Smooth muscle cell (in vitro differentiated cells): ENCODE data around the gene AOC1. TPM values are rescaled to one million over a fixed set of nuclear protein-coding genes. Genes with fewer than 3 reads are reported as not detected.
"Not testable (repeated sequence)": the region's sequence is repeated elsewhere in the genome, so short reads cannot be mapped to it uniquely, and the experiment has no call there.

Source experiments
- DNase-seq: peaks from one replicate; lab custom pipeline; 2025; ENCODE audit not compliant: unreplicated experiment; lab: John Stamatoyannopoulos, UW
- H2AFZ ChIP-seq: fragments of 200-600 bp; sonication (generic); 2 replicates; pipeline ENCODE4 v1.6.0; 2016; ENCODE audit warnings: antibody characterized with exemption, low read depth, mild to moderate bottlenecking
- H3F3A ChIP-seq: fragments of 200-600 bp; sonication (generic); 2 replicates; pipeline ENCODE4 v1.6.0; 2017; ENCODE audit warnings: antibody characterized with exemption, low read depth
- H3K27ac ChIP-seq: fragments of 200-600 bp; sonication (generic); 2 replicates; pipeline ENCODE4 v1.5.1; 2016; ENCODE audit warnings: low read depth, mild to moderate bottlenecking
- H3K27me3 ChIP-seq: fragments of 200-600 bp; sonication (generic); 2 replicates; pipeline ENCODE4 v1.6.1; 2016; ENCODE audit warnings: low read depth, mild to moderate bottlenecking
- H3K36me3 ChIP-seq: fragments of 200-600 bp; sonication (generic); 2 replicates; pipeline ENCODE4 v1.5.1; 2016; ENCODE audit warnings: low read depth
- H3K4me1 ChIP-seq: fragments of 200-600 bp; sonication (generic); 2 replicates; pipeline ENCODE4 v1.5.1; 2016; ENCODE audit warnings: low read depth
- H3K4me2 ChIP-seq: fragments of 200-600 bp; sonication (generic); 2 replicates; pipeline ENCODE4 v1.6.0; 2016; ENCODE audit warnings: mild to moderate bottlenecking
- H3K4me3 ChIP-seq: fragments of 200-600 bp; sonication (generic); 2 replicates; pipeline ENCODE4 v1.5.1; 2016; ENCODE audit warnings: mild to moderate bottlenecking
- H3K79me2 ChIP-seq: fragments of 200-600 bp; sonication (generic); 2 replicates; pipeline ENCODE4 v1.6.0; 2016; ENCODE audit warnings: low read depth, mild to moderate bottlenecking
- H3K9ac ChIP-seq: fragments of 200-600 bp; sonication (generic); 2 replicates; pipeline ENCODE4 v1.6.0; 2016; ENCODE audit warnings: low read depth
- H3K9me3 ChIP-seq: fragments of 200-600 bp; sonication (generic); replicated peaks from 2 replicates; pipeline ENCODE4 v1.5.1; 2016; ENCODE audit warnings: low read depth
- H4K20me1 ChIP-seq: fragments of 200-600 bp; sonication (generic); 2 replicates; pipeline ENCODE4 v1.6.0; 2016; ENCODE audit warnings: low read depth
- CTCF ChIP-seq: fragments of 200-600 bp; sonication (generic); IDR thresholded peaks from 2 replicates; pipeline ENCODE4 v1.5.1; 2017; ENCODE audit warnings: borderline replicate concordance, mild to moderate bottlenecking, antibody characterized with exemption; ENCODE audit not compliant: insufficient read depth, poor library complexity, severe bottlenecking
- WGBS: methylation state at CpG from one replicate; pipeline ENCODE4 v1.1.7; 2016; ENCODE audit warnings: low lambda C conversion rate; 5-methylcytosine and 5-hydroxymethylcytosine counted together
- polyA plus RNA-seq: library from polyadenylated mRNA; unstranded; fragments of >200 nt; fragmentation: Nextera tagmentation; extraction: Ambion mirVana; gene quantifications from 2 replicates; pipeline ENCODE4 v1.2.1, GENCODE V29; 2016
- total RNA-seq: library from RNA; depleted of rRNA; stranded (reverse); fragments of >200 nt; gene quantifications from 2 replicates; pipeline ENCODE4 v1.2.3, GENCODE V29; 2014

The AOC1 gene
- total and polyA plus RNA-seq, 2 experiments from 2014 or later: not detected

- H3K4me2 ChIP-seq: no peak overlapping the region
- no peaks in the 10 kb centered on the region for H4K20me1 ChIP-seq
- no peak overlapping the region for H2AFZ ChIP-seq
- no peak overlapping the region for H3K4me3 ChIP-seq
- no peaks in the 10 kb centered on the region for H3K9me3 ChIP-seq
- no peak for DNase-seq
- no peaks in the 10 kb centered on the region for H3F3A ChIP-seq
- peaks cover 13% of the 10 kb centered on the region for H3K27me3 ChIP-seq
- H3K4me1 ChIP-seq: no peaks in the 10 kb centered on the region
- no peak overlapping the region for H3K9ac ChIP-seq
- no peaks in the 10 kb centered on the region for H3K36me3 ChIP-seq
- no peaks in the 10 kb centered on the region for H3K79me2 ChIP-seq
- H3K27ac ChIP-seq: no peak overlapping the region
- TF ChIP-seq CTCF: no peak
Observed at GRCh38 chr7:150805864-150806263, 46.5 kb upstream of the AOC1 start.

DNA sequence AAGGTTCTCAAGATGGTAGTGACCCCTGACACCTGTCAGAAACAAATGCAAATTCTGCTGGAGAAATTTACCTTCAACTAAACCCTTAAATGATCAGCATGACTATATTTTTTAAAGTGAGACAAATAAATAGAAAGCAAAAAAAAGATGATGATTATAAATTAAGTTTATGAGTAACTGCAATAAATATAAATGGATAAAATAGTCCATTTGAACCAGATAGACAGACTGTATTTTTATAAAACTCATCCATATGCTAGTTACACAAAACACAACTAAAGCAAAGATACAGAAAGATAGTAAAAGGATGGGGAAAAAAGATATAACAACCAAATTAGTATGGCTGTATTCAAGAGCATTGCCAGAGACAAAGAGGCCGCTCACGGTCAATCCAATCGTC, 45.9 kb upstream of the AOC1 start:
- Histone ChIP-seq H3K4me3 (no peak overlapping the region), H3K4me1 (no peaks in the 10 kb centered on the region), H3K79me2 (no peaks in the 10 kb centered on the region), H2AFZ (no peak overlapping the region), H3F3A (no peaks in the 10 kb centered on the region), H3K4me2 (no peak overlapping the region), H3K27ac (no peak overlapping the region), H3K27me3 (peaks cover 7% of the 10 kb centered on the region), H3K9me3 (no peaks in the 10 kb centered on the region), H4K20me1 (no peaks in the 10 kb centered on the region), H3K36me3 (no peaks in the 10 kb centered on the region), H3K9ac (no peak overlapping the region)
- no peak for TF ChIP-seq CTCF
- WGBS: 94% methylated on average over 3 of the region's 3 CpGs
- no peak for DNase-seq

DNA sequence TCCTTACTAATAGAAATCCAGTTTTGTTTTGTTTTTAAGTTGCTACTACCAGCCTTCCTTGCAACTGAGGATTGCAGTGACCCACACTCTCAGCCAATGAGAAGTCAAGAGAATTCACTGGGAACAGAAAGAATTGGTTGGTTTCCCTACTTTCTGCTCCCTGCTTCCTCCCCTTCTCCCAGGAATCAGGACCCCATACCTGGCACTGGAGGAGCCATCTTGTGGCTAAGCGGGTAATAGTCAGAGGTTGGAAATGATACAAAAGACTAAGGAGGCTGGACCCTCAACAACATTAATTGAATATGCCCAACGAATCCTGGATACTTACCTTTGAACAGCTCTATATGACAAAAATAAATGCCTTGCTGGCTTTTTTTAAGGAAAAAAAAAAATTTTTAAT, 45.5 kb upstream of the AOC1 start:
- TF ChIP-seq CTCF: no peak
- Histone ChIP-seq H4K20me1 (no peaks in the 10 kb centered on the region), H2AFZ (no peak overlapping the region), H3K4me1 (no peaks in the 10 kb centered on the region), H3K79me2 (no peaks in the 10 kb centered on the region), H3F3A (no peaks in the 10 kb centered on the region), H3K4me2 (no peak overlapping the region), H3K27me3 (peaks cover 3% of the 10 kb centered on the region), H3K4me3 (no peak overlapping the region), H3K27ac (no peak overlapping the region), H3K9ac (no peak overlapping the region), H3K36me3 (no peaks in the 10 kb centered on the region), H3K9me3 (no peaks in the 10 kb centered on the region)
- WGBS: 77% methylated on average over 2 of the region's 2 CpGs
- DNase-seq: no peak

- not testable (repeated sequence) for H3F3A ChIP-seq, H3K27me3 ChIP-seq, H3K79me2 ChIP-seq, H3K4me2 ChIP-seq, H4K20me1 ChIP-seq, H3K4me1 ChIP-seq, H3K36me3 ChIP-seq, H2AFZ ChIP-seq, H3K9me3 ChIP-seq, DNase-seq, H3K4me3 ChIP-seq, H3K27ac ChIP-seq, H3K9ac ChIP-seq
- 76% methylated on average over 13 of the region's 13 CpGs for WGBS
Observed at GRCh38 chr7:150807616-150808438, 44.5 kb upstream of the AOC1 start.
